Neural cell (in vitro differentiated cells): ENCODE measurements around the gene PMPCA. TPM values are rescaled to one million over a fixed set of nuclear protein-coding genes. Genes with fewer than 3 reads are reported as not detected.

Experiments used
- H2AFZ ChIP-seq: fragments of 200-600, 300-800 bp; sonication (generic), shearing (Covaris generic); 2 replicates; pipeline ENCODE4 v1.6.0; 2014; ENCODE audit warnings: low read depth, mild to moderate bottlenecking, antibody characterized with exemption, low read length, moderate library complexity
- H3F3A ChIP-seq: fragments of 200-600 bp; shearing (Covaris generic); 2 replicates; pipeline ENCODE4 v1.6.1; 2016; ENCODE audit warnings: mild to moderate bottlenecking, moderate library complexity, mixed read lengths, antibody characterized with exemption, low read length; ENCODE audit not compliant: insufficient read depth, poor library complexity, severe bottlenecking
- H3K27ac ChIP-seq: fragments of 200-600, 300-800 bp; sonication (generic), shearing (Covaris generic); 2 replicates; pipeline ENCODE4 v1.5.1; 2014; ENCODE audit warnings: mild to moderate bottlenecking, low read length, moderate library complexity
- H3K27me3 ChIP-seq: fragments of 300-800, 200-600 bp; sonication (generic), shearing (Covaris generic); 2 replicates; pipeline ENCODE4 v1.6.0; 2014; ENCODE audit warnings: mild to moderate bottlenecking, low read depth, low read length, moderate library complexity; ENCODE audit not compliant: insufficient read depth
- H3K36me3 ChIP-seq: fragments of 300-800, 200-600 bp; sonication (generic), shearing (Covaris generic); 2 replicates; pipeline ENCODE4 v1.5.1; 2014; ENCODE audit warnings: mild to moderate bottlenecking, antibody characterized with exemption, low read length, moderate library complexity; ENCODE audit not compliant: insufficient read depth
- H3K4me2 ChIP-seq: fragments of 300-800, 200-600 bp; sonication (generic), shearing (Covaris generic); 2 replicates; pipeline ENCODE4 v1.6.0; 2014; ENCODE audit warnings: mild to moderate bottlenecking, low read length
- H3K4me3 ChIP-seq: fragments of 300-800, 200-600 bp; sonication (generic), shearing (Covaris generic); 2 replicates; pipeline ENCODE4 v1.5.1; 2014; ENCODE audit warnings: mild to moderate bottlenecking, low read length, moderate library complexity
- H3K79me2 ChIP-seq: fragments of 200-600 bp; shearing (Covaris generic); replicated peaks from 2 replicates; pipeline ENCODE4 v1.6.0; 2014; ENCODE audit warnings: mild to moderate bottlenecking, low read length, moderate library complexity; ENCODE audit not compliant: insufficient read depth
- H3K9ac ChIP-seq: fragments of 300-800, 200-600 bp; sonication (generic), shearing (Covaris generic); 2 replicates; pipeline ENCODE4 v1.6.1; 2016; ENCODE audit warnings: mild to moderate bottlenecking, low read length, mixed read lengths
- H3K9me2 ChIP-seq: fragments of 200-600 bp; shearing (Covaris generic); 2 replicates; pipeline ENCODE4 v1.6.1; 2016; ENCODE audit warnings: mild to moderate bottlenecking, low read length, mixed read lengths; ENCODE audit not compliant: insufficient read depth
- H3K9me3 ChIP-seq: fragments of 200-600, 300-800 bp; sonication (generic), shearing (Covaris generic); 2 replicates; pipeline ENCODE4 v1.6.1; 2016; ENCODE audit warnings: mild to moderate bottlenecking, mixed run types, low read length, moderate library complexity, mixed read lengths
- H4K20me1 ChIP-seq: fragments of 200-600 bp; shearing (Covaris generic); 2 replicates; pipeline ENCODE4 v1.6.1; 2016; ENCODE audit warnings: mild to moderate bottlenecking, mixed run types; ENCODE audit not compliant: insufficient read depth
- CTCF ChIP-seq: fragments of 450-650 bp; IDR thresholded peaks from 2 replicates; pipeline ENCODE4 v1.5.1; 2014; ENCODE audit warnings: antibody characterized with exemption, mild to moderate bottlenecking, moderate library complexity; ENCODE audit not compliant: poor library complexity, severe bottlenecking
- EP300 ChIP-seq: fragments of 450-650 bp; conservative IDR thresholded peaks from 2 replicates; pipeline ENCODE4 v1.6.1; 2014; ENCODE audit warnings: antibody characterized with exemption, mild to moderate bottlenecking, moderate library complexity; ENCODE audit not compliant: poor library complexity, severe bottlenecking
- EZH2 ChIP-seq: fragments of 200-600, 300-800 bp; shearing (Covaris generic), sonication (generic); IDR thresholded peaks from 2 replicates; pipeline ENCODE4 v1.6.1; 2014; ENCODE audit warnings: antibody characterized with exemption, low read length, borderline replicate concordance, mild to moderate bottlenecking; ENCODE audit not compliant: insufficient read depth, poor library complexity, severe bottlenecking
- MXI1 ChIP-seq: fragments of 450-650 bp; conservative IDR thresholded peaks from 2 replicates; pipeline ENCODE4 v1.6.1; 2014; ENCODE audit warnings: antibody characterized with exemption, mild to moderate bottlenecking; ENCODE audit not compliant: poor library complexity, severe bottlenecking
- POLR2AphosphoS5 ChIP-seq: IDR thresholded peaks from 2 replicates; pipeline ENCODE4 v1.6.1; 2012
- RAD21 ChIP-seq: fragments of 450-650 bp; conservative IDR thresholded peaks from 2 replicates; pipeline ENCODE4 v1.6.1; 2014; ENCODE audit warnings: antibody characterized with exemption, mild to moderate bottlenecking, moderate library complexity
- SMC3 ChIP-seq: fragments of 450-650 bp; conservative IDR thresholded peaks from 2 replicates; pipeline ENCODE4 v1.6.1; 2014; ENCODE audit warnings: antibody characterized with exemption, mild to moderate bottlenecking, moderate library complexity; ENCODE audit not compliant: poor library complexity
- TAF1 ChIP-seq: IDR thresholded peaks from 2 replicates; pipeline ENCODE4 v1.6.1; 2012; ENCODE audit warnings: low read depth
- polyA plus RNA-seq: library from polyadenylated mRNA; depleted of rRNA; stranded (reverse); fragments of >200 nt; gene quantifications from 2 replicates; pipeline ENCODE4 v1.2.3, GENCODE V29; 2014
- TF ChIP-seq, protein P1 (sequence below): IDR thresholded peaks from 2 replicates; pipeline ENCODE4 v1.6.1; 2012; ENCODE audit warnings: borderline replicate concordance

PMPCA gene
- polyA plus RNA-seq, 1 donor from 2014 or later, result 61.3 TPM

GRCh38 chr9:136429683-136430491 lies 19.4 kb downstream of the PMPCA start:
- Histone ChIP-seq H4K20me1 (no peaks in the 10 kb centered on the region), H3K4me2 (no peak overlapping the region), H3K27me3 (no peaks in the 10 kb centered on the region), H3K27ac (no peak overlapping the region), H3K4me3 (no peak overlapping the region), H3K36me3 (no peaks in the 10 kb centered on the region), H3K9me2 (no peaks in the 10 kb centered on the region), H3F3A (no peaks in the 10 kb centered on the region), H3K9me3 (no peaks in the 10 kb centered on the region), H3K79me2 (peaks cover 2% of the 10 kb centered on the region), H2AFZ (no peak overlapping the region), H3K9ac (no peak overlapping the region)
- no peak for TF ChIP-seq POLR2AphosphoS5
- no peak for TF ChIP-seq EZH2
- no peak for TF ChIP-seq SMC3
- TF ChIP-seq, protein P1, sequence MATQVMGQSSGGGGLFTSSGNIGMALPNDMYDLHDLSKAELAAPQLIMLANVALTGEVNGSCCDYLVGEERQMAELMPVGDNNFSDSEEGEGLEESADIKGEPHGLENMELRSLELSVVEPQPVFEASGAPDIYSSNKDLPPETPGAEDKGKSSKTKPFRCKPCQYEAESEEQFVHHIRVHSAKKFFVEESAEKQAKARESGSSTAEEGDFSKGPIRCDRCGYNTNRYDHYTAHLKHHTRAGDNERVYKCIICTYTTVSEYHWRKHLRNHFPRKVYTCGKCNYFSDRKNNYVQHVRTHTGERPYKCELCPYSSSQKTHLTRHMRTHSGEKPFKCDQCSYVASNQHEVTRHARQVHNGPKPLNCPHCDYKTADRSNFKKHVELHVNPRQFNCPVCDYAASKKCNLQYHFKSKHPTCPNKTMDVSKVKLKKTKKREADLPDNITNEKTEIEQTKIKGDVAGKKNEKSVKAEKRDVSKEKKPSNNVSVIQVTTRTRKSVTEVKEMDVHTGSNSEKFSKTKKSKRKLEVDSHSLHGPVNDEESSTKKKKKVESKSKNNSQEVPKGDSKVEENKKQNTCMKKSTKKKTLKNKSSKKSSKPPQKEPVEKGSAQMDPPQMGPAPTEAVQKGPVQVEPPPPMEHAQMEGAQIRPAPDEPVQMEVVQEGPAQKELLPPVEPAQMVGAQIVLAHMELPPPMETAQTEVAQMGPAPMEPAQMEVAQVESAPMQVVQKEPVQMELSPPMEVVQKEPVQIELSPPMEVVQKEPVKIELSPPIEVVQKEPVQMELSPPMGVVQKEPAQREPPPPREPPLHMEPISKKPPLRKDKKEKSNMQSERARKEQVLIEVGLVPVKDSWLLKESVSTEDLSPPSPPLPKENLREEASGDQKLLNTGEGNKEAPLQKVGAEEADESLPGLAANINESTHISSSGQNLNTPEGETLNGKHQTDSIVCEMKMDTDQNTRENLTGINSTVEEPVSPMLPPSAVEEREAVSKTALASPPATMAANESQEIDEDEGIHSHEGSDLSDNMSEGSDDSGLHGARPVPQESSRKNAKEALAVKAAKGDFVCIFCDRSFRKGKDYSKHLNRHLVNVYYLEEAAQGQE, result no peak
- no peak for TF ChIP-seq RAD21
- no peak for TF ChIP-seq EP300
- no peak for TF ChIP-seq MXI1
- no peak for TF ChIP-seq CTCF
- TF ChIP-seq TAF1, result no peak

- no peaks in the 10 kb centered on the region for H4K20me1 ChIP-seq
- no peaks in the 10 kb centered on the region for H3K36me3 ChIP-seq
- TF ChIP-seq CTCF, result no peak
- TF ChIP-seq SMC3, result no peak
- TF ChIP-seq EZH2, result no peak
- no peak for TF ChIP-seq RAD21
- no peak for TF ChIP-seq TAF1
- no peak for TF ChIP-seq POLR2AphosphoS5
- TF ChIP-seq, protein P1, result no peak
- TF ChIP-seq EP300, result no peak
- no peak for TF ChIP-seq MXI1
- no peak overlapping the region for H3K4me2 ChIP-seq
- H3K4me3 ChIP-seq, result no peak overlapping the region
- peaks cover 4% of the 10 kb centered on the region for H3K79me2 ChIP-seq
- H3K27me3 ChIP-seq, result no peaks in the 10 kb centered on the region
- no peaks in the 10 kb centered on the region for H3K9me3 ChIP-seq
- no peak overlapping the region for H3K27ac ChIP-seq
- H2AFZ ChIP-seq, result no peak overlapping the region
- H3K9me2 ChIP-seq, result no peaks in the 10 kb centered on the region
- no peaks in the 10 kb centered on the region for H3F3A ChIP-seq
- no peak overlapping the region for H3K9ac ChIP-seq
These were observed 20.3 kb downstream of the PMPCA start for GRCh38 chr9:136430588-136431234.
